GM04503 (cell line): Measurements from ENCODE around the gene OR2M5.

Experiments used
- DNase-seq: peaks from one replicate; pipeline ENCODE4 v3.0.0-alpha.2; 2012; ENCODE audit warnings: low read depth

Gene OR2M5, protein sequence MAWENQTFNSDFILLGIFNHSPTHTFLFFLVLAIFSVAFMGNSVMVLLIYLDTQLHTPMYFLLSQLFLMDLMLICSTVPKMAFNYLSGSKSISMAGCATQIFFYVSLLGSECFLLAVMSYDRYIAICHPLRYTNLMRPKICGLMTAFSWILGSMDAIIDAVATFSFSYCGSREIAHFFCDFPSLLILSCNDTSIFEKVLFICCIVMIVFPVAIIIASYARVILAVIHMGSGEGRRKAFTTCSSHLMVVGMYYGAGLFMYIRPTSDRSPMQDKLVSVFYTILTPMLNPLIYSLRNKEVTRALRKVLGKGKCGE

DNA sequence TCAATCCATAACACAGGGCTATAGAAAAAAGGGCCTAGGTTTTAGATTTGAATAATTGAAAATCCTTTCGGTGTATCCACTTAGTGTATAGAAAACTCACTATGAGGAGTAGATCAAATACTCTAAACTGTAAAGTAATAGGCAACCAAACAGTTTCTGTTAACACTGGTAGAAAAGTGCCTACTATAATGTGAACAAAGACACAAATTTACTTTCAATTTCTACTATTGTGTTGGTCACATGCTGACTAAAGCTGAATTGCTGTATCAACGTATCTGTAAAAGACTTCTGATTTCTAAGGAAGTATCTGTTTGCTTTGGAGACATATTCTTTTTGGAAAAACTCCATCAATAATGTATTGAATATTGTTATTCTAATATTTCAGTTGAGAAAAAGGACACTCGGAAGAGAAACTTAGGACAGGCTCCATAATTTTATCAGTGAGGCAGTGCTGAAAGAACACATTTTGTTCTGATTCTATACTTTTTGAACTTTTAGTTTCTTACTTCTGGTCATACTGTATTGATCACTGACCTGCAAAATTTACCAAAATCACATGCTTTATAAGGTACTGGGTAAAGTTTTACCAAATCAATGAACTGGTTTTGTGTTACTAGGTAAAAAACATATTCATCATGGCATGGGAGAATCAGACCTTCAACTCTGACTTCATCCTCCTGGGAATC, at the start of gene OR2M5:
OR2M5 (plus strand) TSS at position 636 of the 686 bp plus-strand sequence; CDS start at position 636, 0 bp downstream.
- no peak for DNase-seq

DNA sequence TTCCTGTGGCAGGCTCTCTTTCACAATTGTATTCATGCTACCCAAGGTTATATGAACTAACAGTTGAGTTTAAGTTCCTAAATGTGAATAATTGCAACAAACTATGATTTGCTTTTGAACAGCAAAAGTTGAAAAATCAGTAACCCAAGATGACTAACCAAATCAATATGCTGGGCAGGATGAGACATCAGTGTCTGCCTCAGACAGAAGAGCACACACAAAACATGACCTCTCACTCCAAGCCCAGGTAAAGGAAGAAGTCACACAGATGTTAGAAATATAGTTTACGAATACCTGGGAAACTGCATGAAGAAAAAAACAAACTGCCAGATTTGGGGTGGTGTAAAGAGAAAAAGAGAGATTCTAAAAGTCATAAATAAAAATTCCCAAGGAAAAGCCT, 46.4 kb upstream of the OR2M5 start:
- no peak for DNase-seq

DNA sequence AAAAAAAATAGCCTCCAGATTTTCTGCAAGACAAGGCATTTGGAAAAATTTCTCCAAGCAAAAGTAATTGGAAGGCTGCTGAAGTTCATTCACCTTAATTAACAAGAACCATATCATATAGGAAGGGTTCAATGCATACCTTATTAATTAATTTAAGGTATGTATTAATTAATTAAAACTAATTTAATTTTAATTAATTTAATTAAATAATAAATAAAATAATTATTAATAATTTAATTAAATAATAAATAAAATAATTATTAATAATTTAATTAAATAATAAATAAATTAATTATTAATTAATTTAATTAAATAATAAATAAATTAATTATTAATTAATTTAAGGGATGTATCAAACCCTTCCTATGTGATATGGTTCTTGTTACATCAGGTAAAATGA, 42.1 kb upstream of the OR2M5 start:
- DNase-seq = no peak

DNA sequence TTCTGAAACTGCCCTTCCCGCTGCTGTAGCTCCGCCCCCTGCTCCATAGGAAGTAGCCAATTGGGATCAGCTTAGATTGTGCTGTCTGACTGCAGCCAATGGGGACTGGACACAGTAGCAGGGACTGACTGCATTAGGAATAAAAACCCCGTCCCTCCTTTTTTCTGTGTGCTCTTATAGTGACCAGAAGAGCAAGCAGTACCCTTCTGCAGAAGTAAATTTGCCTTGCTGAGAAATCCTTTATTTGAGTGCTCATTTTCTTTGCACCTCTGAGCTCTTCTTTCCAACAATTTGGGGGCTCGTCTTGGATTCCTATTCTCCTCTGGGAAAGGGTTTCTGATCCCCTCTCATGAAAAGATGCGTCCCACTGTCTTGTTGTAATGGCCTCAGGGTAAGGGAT, 33.8 kb upstream of the OR2M5 start:
- no peak for DNase-seq

- no peak for DNase-seq
Measured at GRCh38 chr1:248114890-248115289, 30.1 kb upstream of the OR2M5 start.

DNA sequence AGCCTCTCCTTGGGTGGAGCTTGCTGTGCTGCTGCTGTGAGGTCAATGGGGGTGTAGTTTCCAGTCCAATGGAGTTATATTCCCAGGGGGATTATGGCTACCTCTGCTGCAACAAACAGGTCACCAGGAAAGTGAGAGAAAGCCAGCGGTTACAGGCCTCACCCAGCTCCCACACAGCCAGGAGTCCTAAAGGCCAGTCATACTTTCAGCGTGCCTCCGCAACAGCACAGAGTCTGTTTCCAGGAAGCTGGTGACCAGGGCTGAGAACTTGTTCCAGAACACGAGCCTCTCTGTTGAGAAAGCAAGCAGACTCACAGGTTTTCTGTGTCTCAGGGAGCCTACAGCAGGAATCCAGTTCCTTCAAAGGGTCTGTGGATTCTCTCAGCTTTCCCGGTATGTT, 17.3 kb upstream of the OR2M5 start:
- no peak for DNase-seq

DNA sequence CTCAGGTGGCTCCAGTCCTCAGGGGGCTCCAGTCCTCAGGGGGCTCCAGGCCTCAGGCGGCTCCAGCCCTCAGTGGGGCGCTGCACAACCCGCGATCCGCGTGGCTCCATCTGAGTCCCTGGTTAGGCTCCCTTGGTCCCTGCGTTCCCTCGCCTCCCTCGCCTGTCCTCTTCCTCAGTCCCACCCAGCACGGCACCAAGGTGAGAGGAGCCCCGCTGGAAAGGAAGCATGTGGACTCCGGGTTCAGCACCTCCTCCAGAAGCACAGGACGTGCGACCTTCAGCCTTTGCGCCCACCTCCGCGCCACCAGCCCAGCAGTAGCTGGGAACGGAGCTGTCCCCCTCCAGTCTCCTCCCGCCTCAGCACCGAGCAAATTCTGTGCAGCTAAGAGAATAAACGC, 8.1 kb upstream of the OR2M5 start:
- DNase-seq = no peak

- no peak for DNase-seq
Measured at GRCh38 chr1:248140846-248141245, 4.1 kb upstream of the OR2M5 start.

GRCh38 chr1:248143311-248143710, 1.6 kb upstream of the OR2M5 start:
- DNase-seq = no peak

DNA sequence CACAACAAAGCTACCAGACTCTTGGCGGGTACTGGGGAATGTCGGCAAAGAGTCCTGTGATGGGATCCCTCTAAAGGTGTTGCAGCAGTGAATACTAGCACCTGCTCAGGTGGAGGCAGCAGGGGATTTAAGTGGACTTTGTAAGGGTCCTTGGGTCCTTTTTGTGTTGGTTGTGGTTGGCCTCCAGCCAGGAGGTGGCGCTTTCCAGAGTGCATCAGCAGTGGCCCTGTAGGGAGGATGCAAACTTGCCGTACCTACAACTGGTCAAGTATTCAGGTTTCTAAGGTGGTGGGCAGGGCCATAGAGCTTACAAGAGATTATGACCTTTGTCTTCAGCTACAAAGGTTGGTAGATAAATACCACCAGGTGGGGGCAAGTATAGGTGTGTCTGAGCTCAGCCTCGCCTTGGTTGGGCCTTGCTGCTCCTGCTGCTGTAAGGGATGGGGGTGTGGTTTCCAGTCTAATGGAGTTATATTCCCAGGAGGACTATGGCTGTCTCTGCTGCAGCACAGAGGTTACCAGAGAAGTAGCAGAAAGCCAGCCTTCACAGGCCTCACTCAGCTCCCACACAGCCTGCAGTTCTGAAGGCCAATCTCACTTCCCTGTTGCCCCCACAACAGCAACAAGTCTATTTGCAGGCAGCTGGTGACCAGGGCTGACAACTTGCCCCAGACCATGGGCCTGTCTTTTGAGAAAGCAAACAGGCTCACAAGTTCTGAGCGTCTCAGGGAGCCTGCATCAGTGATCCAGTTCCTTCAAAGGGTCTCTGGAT, 7.3 kb downstream of the OR2M5 start:
- DNase-seq = no peak

DNA sequence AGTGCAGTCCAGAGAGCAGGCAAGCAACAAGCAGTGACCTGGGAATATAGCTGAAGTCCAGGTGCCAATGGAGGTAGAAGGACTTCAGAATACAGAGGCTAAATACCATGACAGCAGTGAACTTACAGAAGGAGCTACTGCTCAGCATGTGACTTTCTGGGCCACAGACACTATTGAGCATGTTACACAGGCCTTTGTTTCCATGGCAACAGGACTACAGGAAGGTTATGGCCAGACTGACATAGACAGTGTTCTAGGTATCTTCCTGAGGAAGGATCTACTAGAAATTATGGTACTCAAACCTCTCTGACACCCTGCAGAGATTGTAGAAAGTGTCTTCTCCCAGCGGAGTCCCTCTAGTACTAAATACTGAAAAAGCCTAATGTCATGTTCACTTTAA, 11.0 kb downstream of the OR2M5 start:
- DNase-seq = no peak

GRCh38 chr1:248158758-248159157, 13.8 kb downstream of the OR2M5 start:
- no peak for DNase-seq

- DNase-seq = no peak
Measured at GRCh38 chr1:248164031-248164430, 19.1 kb downstream of the OR2M5 start.

- DNase-seq = no peak
Measured at GRCh38 chr1:248165186-248165585, 20.2 kb downstream of the OR2M5 start.

DNA sequence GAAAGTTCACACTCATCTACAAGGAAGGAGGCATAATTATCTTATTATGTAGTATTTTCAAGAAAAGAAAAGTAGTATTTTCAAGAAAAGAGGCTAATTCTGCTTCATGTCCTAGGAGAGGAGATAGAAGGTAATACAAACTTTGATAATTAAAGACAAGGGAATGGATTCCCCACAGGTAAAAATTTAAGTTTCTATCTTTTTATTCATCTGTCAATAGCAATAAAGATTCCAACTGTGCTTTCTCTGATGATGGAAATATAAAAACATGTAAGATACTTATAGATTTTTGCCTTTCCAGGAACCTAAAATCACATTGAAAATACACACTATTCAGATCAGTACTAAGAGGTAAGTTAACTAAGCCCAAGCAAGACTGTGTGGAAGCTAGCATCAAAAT, 29.6 kb downstream of the OR2M5 start, which contains the start of gene OR2M2:
OR2M2 (plus strand) TSS at position 301 of the 400 bp plus-strand sequence. CDS start 5,165 bp downstream, outside the sequence.
- DNase-seq = no peak

DNA sequence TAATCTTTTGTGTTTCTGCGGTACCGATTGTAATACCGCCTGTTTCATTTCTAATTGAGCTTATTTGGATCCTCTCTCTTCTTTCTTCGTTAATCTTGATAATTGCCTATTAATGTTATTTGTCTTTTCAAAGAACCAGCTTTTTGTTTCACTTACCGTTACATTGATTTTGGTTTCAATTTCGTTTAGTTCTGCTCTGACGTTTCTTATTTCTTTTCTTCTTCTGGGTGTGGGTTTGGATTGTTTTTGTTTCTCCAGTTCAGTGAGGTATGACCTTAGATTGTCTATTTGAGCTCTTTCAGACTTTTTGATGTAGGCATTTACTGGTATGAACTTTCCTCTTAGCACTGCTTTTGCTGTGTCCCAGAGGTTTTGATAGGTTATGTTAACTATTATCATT, 39.0 kb downstream of the OR2M5 start:
- no peak for DNase-seq

- DNase-seq = no peak
Measured at GRCh38 chr1:248187363-248187762, 42.4 kb downstream of the OR2M5 start.

DNA sequence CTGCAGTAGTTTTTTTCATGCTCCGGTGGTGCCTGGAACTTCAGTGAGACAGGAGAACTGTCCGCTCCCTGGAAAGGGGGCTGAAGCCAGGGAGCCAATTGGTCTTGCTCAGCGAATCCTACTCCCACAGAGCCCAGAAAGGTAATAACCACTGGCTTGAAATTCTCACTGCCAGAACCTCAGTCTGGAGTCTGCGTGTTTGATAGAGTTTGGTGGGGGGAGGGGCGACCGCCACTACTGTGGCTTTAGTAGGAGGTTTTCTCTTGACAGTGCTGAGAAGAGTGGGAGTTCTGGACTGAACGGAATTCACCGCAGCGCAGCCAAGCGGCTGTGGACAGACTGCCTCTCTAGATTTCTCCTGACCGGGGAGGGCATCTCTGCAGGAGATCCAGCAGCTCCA, 44.1 kb downstream of the OR2M5 start:
- no peak for DNase-seq

DNA sequence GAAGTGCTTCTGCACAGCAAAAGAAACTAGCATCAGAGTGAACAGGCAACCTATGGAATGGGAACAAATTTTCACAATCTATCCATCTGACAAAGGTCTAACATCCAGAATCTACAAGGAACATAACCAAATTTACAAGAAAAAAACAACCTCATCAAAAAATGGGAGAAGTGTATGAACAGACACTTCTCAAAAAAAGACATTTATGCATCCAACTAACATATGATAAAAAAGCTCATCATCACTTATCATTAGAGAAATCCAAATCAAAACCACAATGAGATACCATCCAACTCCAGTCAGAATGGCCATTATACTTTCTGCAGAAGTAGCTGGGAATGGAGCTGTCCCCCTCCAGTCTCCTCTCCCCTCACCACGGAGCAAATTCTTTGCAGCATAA, 49.2 kb downstream of the OR2M5 start:
- DNase-seq = no peak
